HepG2 (cell line): ENCODE measurements around the gene ACVR2A. TPM values are rescaled to one million over a fixed set of nuclear protein-coding genes. Genes with fewer than 3 reads are reported as not detected.

Experiments used
- ATAC-seq: fragments of 200-7000 bp; cut with Tn5 transposase; 3 replicates; pipeline ENCODE4 v1.9.1; 2020; ENCODE audit warnings: mild to moderate bottlenecking, moderate library complexity
- BruUV-seq: library from RNA; stranded (reverse); fragments of 400-500 nt; replicated peaks from 2 replicates; lab custom pipeline; 2021; lab: Mats Ljungman, UMichigan
- CTCF ChIA-PET: fragments of 300-600 bp; formaldehyde crosslinking; extraction: SDS; loops from one replicate; lab custom pipeline; 2021; ENCODE audit warnings: low total read pairs, inconsistent platforms, low intra/inter-chr PET ratio; lab: Yijun Ruan, JAX
- POLR2A ChIA-PET: fragments of 350-600 bp; sonication (Branson Sonifier 250); formaldehyde crosslinking; loops from one replicate; lab custom pipeline; 2020; ENCODE audit warnings: antibody characterized with exemption, inconsistent platforms; lab: Yijun Ruan, JAX
- DNase-seq: peaks from one replicate; pipeline ENCODE4 v3.0.0-alpha.2; 2015; ENCODE audit warnings: low spot score
- FAIRE-seq: peaks from 3 replicates; lab custom pipeline; 2011; peaks lifted over from hg19 to GRCh38; lab: Jason Lieb, UNC
- H2AFZ ChIP-seq: one replicate; pipeline ENCODE4 v1.6.1; 2011; ENCODE audit warnings: low read length, inconsistent platforms
- H3K27ac ChIP-seq: fragments of 300-600 bp; 3 replicates; pipeline ENCODE4 v1.8.0; 2011; ENCODE audit warnings: mixed run types, mild to moderate bottlenecking, mixed read lengths, low read length, inconsistent platforms; ENCODE audit not compliant: insufficient read depth; ENCODE audit errors: extremely low read length
- H3K27me3 ChIP-seq, 2 experiments: fragments of 200-600 bp in 1 of 2; 2 replicates in 1 of 2; 3 replicates in 1 of 2; pipeline versions ENCODE4 v1.6.0 to v1.8.0; 2011; ENCODE audit warnings: low read length in 2 of 2, mild to moderate bottlenecking in 2 of 2, moderate library complexity in 2 of 2, inconsistent platforms in 1 of 2; ENCODE audit not compliant: insufficient read depth in 2 of 2, control insufficient read depth in 1 of 2
- H3K36me3 ChIP-seq, 2 experiments: fragments of 200-600 bp in 1 of 2; replicated peaks in 1 of 2; 2 replicates in 1 of 2; 3 replicates in 1 of 2; pipeline versions ENCODE4 v1.5.1 to v1.8.0; 2011; ENCODE audit warnings: low read length in 2 of 2, inconsistent platforms in 1 of 2; ENCODE audit not compliant: insufficient read depth in 2 of 2, control insufficient read depth in 1 of 2
- H3K4me1 ChIP-seq: 2 replicates; pipeline ENCODE4 v1.5.1; 2012; ENCODE audit warnings: low read length, inconsistent platforms; ENCODE audit not compliant: insufficient read depth
- H3K4me2 ChIP-seq: 2 replicates; pipeline ENCODE4 v1.6.0; 2011; ENCODE audit warnings: low read depth, low read length, inconsistent platforms
- H3K4me3 ChIP-seq, 3 experiments: fragments of 200-600 bp in 1 of 3; sonication (generic), shearing (Covaris generic) in 1 of 3; replicated peaks in 1 of 3; 2 replicates each; pipeline ENCODE4 v1.5.1; 2011 to 2016; ENCODE audit warnings: low read length in 3 of 3, inconsistent platforms in 2 of 3, low read depth in 2 of 3, mild to moderate bottlenecking in 2 of 3, control low read depth in 1 of 3, mixed read lengths in 1 of 3; ENCODE audit not compliant: insufficient read depth in 1 of 3
- H3K79me2 ChIP-seq: one replicate; pipeline ENCODE4 v1.6.1; 2011; ENCODE audit warnings: low read length, inconsistent platforms; ENCODE audit not compliant: insufficient read depth
- H3K9ac ChIP-seq: 2 replicates; pipeline ENCODE4 v1.6.0; 2011; ENCODE audit warnings: mild to moderate bottlenecking, low read depth, low read length, inconsistent platforms; ENCODE audit not compliant: insufficient read depth
- H3K9me3 ChIP-seq: 2 replicates; pipeline ENCODE4 v1.5.1; 2012; ENCODE audit warnings: mild to moderate bottlenecking, low read length
- H4K20me1 ChIP-seq: 2 replicates; pipeline ENCODE4 v1.6.0; 2011; ENCODE audit warnings: inconsistent platforms, mild to moderate bottlenecking, low read length, moderate library complexity; ENCODE audit not compliant: insufficient read depth
- BCL3 ChIP-seq: sonication (generic); formaldehyde crosslinking; IDR thresholded peaks from 2 replicates; pipeline ENCODE4 v1.5.1; 2020; ENCODE audit warnings: mild to moderate bottlenecking, missing genetic modification reagents, moderate library complexity
- CHCHD3 ChIP-seq: sonication (generic); formaldehyde crosslinking; IDR thresholded peaks from 2 replicates; pipeline ENCODE4 v1.8.0; 2022; ENCODE audit warnings: mild to moderate bottlenecking, missing genetic modification reagents, moderate library complexity
- ETV6 ChIP-seq: sonication (generic); formaldehyde crosslinking; conservative IDR thresholded peaks from 2 replicates; pipeline ENCODE4 v1.4.0; 2020; ENCODE audit warnings: missing genetic modification reagents
- EZH2 ChIP-seq: conservative IDR thresholded peaks from 2 replicates; pipeline ENCODE4 v1.6.1; 2012; ENCODE audit warnings: mild to moderate bottlenecking, low read depth, low read length, moderate library complexity
- MTA3 ChIP-seq: sonication (generic); formaldehyde crosslinking; IDR thresholded peaks from 2 replicates; pipeline ENCODE4 v1.4.0; 2020; ENCODE audit warnings: missing genetic modification reagents
- MXD3 ChIP-seq: IDR thresholded peaks from 2 replicates; pipeline ENCODE4 v1.6.1; 2016; ENCODE audit warnings: mild to moderate bottlenecking, missing biosample characterization, missing genetic modification reagents
- NFKB2 ChIP-seq: sonication (generic); formaldehyde crosslinking; IDR thresholded peaks from 2 replicates; pipeline ENCODE4 v1.4.0; 2020; ENCODE audit warnings: missing genetic modification reagents, borderline replicate concordance
- PBX3 ChIP-seq: sonication (generic); formaldehyde crosslinking; IDR thresholded peaks from 2 replicates; pipeline ENCODE4 v1.8.1; 2023; ENCODE audit warnings: missing genetic modification reagents, inconsistent platforms, borderline replicate concordance
- RARG ChIP-seq: sonication (generic); formaldehyde crosslinking; IDR thresholded peaks from 2 replicates; pipeline ENCODE4 v1.4.0; 2020; ENCODE audit warnings: low read depth, mild to moderate bottlenecking, missing genetic modification reagents
- SALL2 ChIP-seq: sonication (generic); formaldehyde crosslinking; IDR thresholded peaks from 2 replicates; pipeline ENCODE4 v1.8.1; 2023; ENCODE audit warnings: mild to moderate bottlenecking, missing genetic modification reagents, inconsistent platforms
- ZBTB33 ChIP-seq: sonication (generic); formaldehyde crosslinking; IDR thresholded peaks from 2 replicates; pipeline ENCODE4 v1.4.0; 2020; ENCODE audit warnings: missing genetic modification reagents
- ZFP36 ChIP-seq: fragments of 150-350 bp; IDR thresholded peaks from 2 replicates; pipeline ENCODE4 v1.6.1; 2018; ENCODE audit warnings: borderline replicate concordance, low read length, low read depth; ENCODE audit not compliant: partially characterized antibody
- ZNF276 ChIP-seq: sonication (generic); formaldehyde crosslinking; IDR thresholded peaks from 2 replicates; pipeline ENCODE4 v1.4.0; 2020; ENCODE audit warnings: mild to moderate bottlenecking, low read depth, missing genetic modification reagents
- ZNF367 ChIP-seq: sonication (generic); formaldehyde crosslinking; IDR thresholded peaks from 2 replicates; pipeline ENCODE4 v1.4.0; 2020; ENCODE audit warnings: missing genetic modification reagents, borderline replicate concordance
- ZNF773 ChIP-seq: sonication (generic); formaldehyde crosslinking; IDR thresholded peaks from 2 replicates; pipeline ENCODE4 v1.4.0; 2020; ENCODE audit warnings: missing genetic modification reagents, borderline replicate concordance
- WGBS: methylation state at CpG from one replicate; pipeline ENCODE4 v1.1.6; 2017; ENCODE audit warnings: low lambda C conversion rate; 5-methylcytosine and 5-hydroxymethylcytosine counted together
- in situ Hi-C: cut with HindIII; loops from 2 replicates; pipeline ENCODE4 v1.10.0; 2017; ENCODE audit warnings: low pct_unique_long_range_greater_than_20kb; ENCODE audit not compliant: extremely low pct_ligation_motif_present
- intact Hi-C: fragments of 100-400 bp; cut with micrococcal nuclease; formaldehyde crosslinking; loops from one replicate; pipeline ENCODE4 v1.10.0; 2022; ENCODE audit not compliant: unreplicated experiment
- polyA plus RNA-seq, 8 experiments: library from polyadenylated mRNA; depleted of rRNA in 3 of 8; stranded (reverse) in 7 of 8; unstranded in 1 of 8; fragments of >200 nt; fragmentation: Illumina TruSeq in 4 of 8; extraction: Trizol in 4 of 8; gene quantifications; 2 replicates each; pipeline versions ENCODE4 v1.2.1 to v1.2.3, GENCODE V29; 2011 to 2016; ENCODE audit warnings: low read depth in 4 of 8, missing spikeins in 1 of 8, mixed read lengths in 1 of 8; ENCODE audit not compliant: insufficient read depth in 1 of 8
- total RNA-seq, 5 experiments: library from RNA; depleted of rRNA; stranded (reverse); fragments of >200 nt; fragmentation: Illumina TruSeq; extraction: Trizol; gene quantifications; 2 replicates each; pipeline ENCODE4 v1.2.3, GENCODE V29; 2016; ENCODE audit warnings: low read depth in 1 of 5

The ACVR2A gene
- total and polyA plus RNA-seq, 2 of the 13 experiments (the other 11 are each of a cell fraction or from before 2014, with no cell fraction given) = 8.3 to 18.0 TPM

GRCh38 chr2:147826278-147827087 is 18.3 kb upstream of the ACVR2A start:
- in situ Hi-C loops = no loop called here
- H3K4me2 ChIP-seq = no peak overlapping the region
- no peak for ATAC-seq
- no peak overlapping the region for H2AFZ ChIP-seq
- no peak overlapping the region for H3K27ac ChIP-seq
- no peak overlapping the region for H3K4me3 ChIP-seq
- no TSS peak for BruUV-seq
- H3K27me3 ChIP-seq = no peaks in the 10 kb centered on the region
- H3K79me2 ChIP-seq = no peaks in the 10 kb centered on the region
- H3K4me1 ChIP-seq = no peaks in the 10 kb centered on the region
- no peaks in the 10 kb centered on the region for H4K20me1 ChIP-seq
- no peaks in the 10 kb centered on the region for H3K36me3 ChIP-seq
- no peaks in the 10 kb centered on the region for H3K9me3 ChIP-seq
- no peak overlapping the region for H3K9ac ChIP-seq
- intact Hi-C loops = no loop called here
- WGBS = 81% methylated on average over 32 of the region's 41 CpGs
- no peak for DNase-seq
- CTCF ChIA-PET = no interaction called here
- TF ChIP-seq ZNF367 (CRISPR knock-in tag) = no peak
- no peak for TF ChIP-seq MTA3 (CRISPR knock-in tag)
- no peak for TF ChIP-seq RARG (CRISPR knock-in tag)
- no peak for TF ChIP-seq NFKB2 (CRISPR knock-in tag)
- no peak for TF ChIP-seq CHCHD3 (CRISPR knock-in tag)
- TF ChIP-seq SALL2 (CRISPR knock-in tag) = no peak
- TF ChIP-seq PBX3 (CRISPR knock-in tag) = no peak
- TF ChIP-seq ZNF276 = no peak
- no peak for TF ChIP-seq EZH2
- no peak for TF ChIP-seq BCL3 (CRISPR knock-in tag)
- TF ChIP-seq ZBTB33 (CRISPR knock-in tag) = no peak
- no peak for TF ChIP-seq ETV6 (CRISPR knock-in tag)
- no peak for TF ChIP-seq MXD3 (CRISPR knock-in tag)
- TF ChIP-seq ZFP36 = no peak
- TF ChIP-seq ZNF773 = no peak
- FAIRE-seq = no peak
- POLR2A ChIA-PET = interaction anchor here (1.7 kb wide), 1 partner anchor 17 kb away, joined by 4 read pairs; no protein-coding TSS in a partner anchor
